Femur (tissue), 1 donor: Measurements from ENCODE around the gene ATG4B.

Experiments used
- DNase-seq: peaks from one replicate; pipeline ENCODE4 v3.0.0-alpha.2; 2017

Gene ATG4B

GRCh38 chr2:241613017-241613780 lies 24.3 kb upstream of the ATG4B start:
- no peak for DNase-seq

- DNase-seq = no peak
Observed at GRCh38 chr2:241615041-241615440, 22.5 kb upstream of the ATG4B start.

- no peak for DNase-seq
Observed at GRCh38 chr2:241615522-241616052, 21.9 kb upstream of the ATG4B start.

GRCh38 chr2:241616168-241617125 lies 21.0 kb upstream of the ATG4B start:
- DNase-seq = no peak

- DNase-seq = no peak
Observed at GRCh38 chr2:241617431-241618154, 19.9 kb upstream of the ATG4B start.

GRCh38 chr2:241618296-241618805 lies 19.1 kb upstream of the ATG4B start:
- DNase-seq = no peak

GRCh38 chr2:241618829-241619228 lies 18.7 kb upstream of the ATG4B start:
- no peak for DNase-seq

GRCh38 chr2:241619597-241620418 lies 17.7 kb upstream of the ATG4B start:
- no peak for DNase-seq

- no peak for DNase-seq
Observed at GRCh38 chr2:241620419-241620769, 17.1 kb upstream of the ATG4B start.

- no peak for DNase-seq
Observed at GRCh38 chr2:241627675-241628074, 9.8 kb upstream of the ATG4B start.

GRCh38 chr2:241629762-241630435 lies 7.6 kb upstream of the ATG4B start:
- DNase-seq = no peak

- no peak for DNase-seq
Observed at GRCh38 chr2:241632478-241633325, 4.8 kb upstream of the ATG4B start.

GRCh38 chr2:241633561-241633960 lies 3.9 kb upstream of the ATG4B start:
- no peak for DNase-seq

GRCh38 chr2:241635756-241636155 lies 1.7 kb upstream of the ATG4B start:
- no peak for DNase-seq

GRCh38 chr2:241636182-241637017 lies 1.1 kb upstream of the ATG4B start:
- peak; percentile 42 for DNase-seq

GRCh38 chr2:241637795-241638660 lies 535 bp downstream of the ATG4B start:
- DNase-seq = no peak

- DNase-seq = no peak
Observed at GRCh38 chr2:241638940-241639339, 1.4 kb downstream of the ATG4B start.

GRCh38 chr2:241639385-241639784 lies 1.9 kb downstream of the ATG4B start:
- DNase-seq = no peak
